ENCODE data around the gene CACNA1I. TPM values are rescaled to one million over a fixed set of nuclear protein-coding genes. Genes with fewer than 3 reads are reported as not detected.
A peak's percentile ranks its signal among the peaks of the same experiment; 100 is the strongest.

CACNA1I gene
- total RNA-seq, 2 donors from 2014 or later, result 0.08 TPM; not detected in 1

GRCh38 chr22:39684702-39685281 is 114.2 kb downstream of the CACNA1I start:
- no peak for DNase-seq (ENCODE audit: low spot score)
- TF ChIP-seq CTCF (IDR thresholded peaks at IDR 0.05), result no peak
- Histone ChIP-seq H3K4me1 (peaks cover 0 to 8% of the 10 kb centered on the region in 2 donors), H3K36me3 (no peaks in the 10 kb centered on the region), H3K9me3 (no peaks in the 10 kb centered on the region), H3K27me3 (peaks cover 0 to 5% of the 10 kb centered on the region in 2 donors), H3K4me3 (no peak overlapping the region), H3K27ac (no peak overlapping the region)

- DNase-seq (ENCODE audit: low spot score), result no peak
- no peaks in the 10 kb centered on the region for H3K9me3 ChIP-seq
- peaks cover 0 to 8% of the 10 kb centered on the region in 2 donors for H3K4me1 ChIP-seq
- peak overlapping the region in 1 of 2 donors; percentile 28 for H3K4me3 ChIP-seq
- TF ChIP-seq CTCF (IDR thresholded peaks at IDR 0.05), result no peak
- no peak overlapping the region for H3K27ac ChIP-seq
- no peaks in the 10 kb centered on the region for H3K36me3 ChIP-seq
- peaks cover 0 to 5% of the 10 kb centered on the region in 2 donors for H3K27me3 ChIP-seq
Observed at GRCh38 chr22:39685336-39686177, 115.0 kb downstream of the CACNA1I start.

GRCh38 chr22:39686178-39686620 is 115.6 kb downstream of the CACNA1I start:
- Histone ChIP-seq H3K9me3 (no peaks in the 10 kb centered on the region), H3K36me3 (no peaks in the 10 kb centered on the region), H3K27me3 (peaks cover 0 to 5% of the 10 kb centered on the region in 2 donors), H3K27ac (no peak overlapping the region), H3K4me3 (no peak overlapping the region), H3K4me1 (peaks cover 0 to 8% of the 10 kb centered on the region in 2 donors)
- DNase-seq (ENCODE audit: low spot score), result no peak
- TF ChIP-seq CTCF (IDR thresholded peaks at IDR 0.05), result no peak

- H3K36me3 ChIP-seq, result no peaks in the 10 kb centered on the region
- H3K4me3 ChIP-seq, result no peak overlapping the region
- H3K27ac ChIP-seq, result no peak overlapping the region
- peaks cover 0 to 5% of the 10 kb centered on the region in 2 donors for H3K27me3 ChIP-seq
- H3K9me3 ChIP-seq, result no peaks in the 10 kb centered on the region
- TF ChIP-seq CTCF (IDR thresholded peaks at IDR 0.05), result no peak
- no peak for DNase-seq (ENCODE audit: low spot score)
- H3K4me1 ChIP-seq, result peaks cover 0 to 8% of the 10 kb centered on the region in 2 donors
Observed at GRCh38 chr22:39686776-39687525, 116.4 kb downstream of the CACNA1I start.

GRCh38 chr22:39688186-39688785 is 117.7 kb downstream of the CACNA1I start:
- H3K36me3 ChIP-seq, result no peaks in the 10 kb centered on the region
- H3K27me3 ChIP-seq, result peaks cover 0 to 5% of the 10 kb centered on the region in 2 donors
- no peak for TF ChIP-seq CTCF (IDR thresholded peaks at IDR 0.05)
- peaks cover 0 to 8% of the 10 kb centered on the region in 2 donors for H3K4me1 ChIP-seq
- DNase-seq (ENCODE audit: low spot score), result no peak
- H3K4me3 ChIP-seq, result no peak overlapping the region
- H3K27ac ChIP-seq, result no peak overlapping the region
- no peaks in the 10 kb centered on the region for H3K9me3 ChIP-seq

All from right atrium auricular region (tissue), 2 donors.